HCT116 (cell line): ENCODE results near the gene PROX1. TPM values are rescaled to one million over a fixed set of nuclear protein-coding genes. Genes with fewer than 3 reads are reported as not detected.

Source experiments
- ATAC-seq: fragments of 200-7000 bp; cut with Tn5 transposase; 2 replicates; pipeline ENCODE4 v1.9.1; 2020; ENCODE audit warnings: mild to moderate bottlenecking, moderate library complexity
- BruUV-seq: library from RNA; stranded (reverse); fragments of 400-500 nt; replicated peaks from 2 replicates; lab custom pipeline; 2021; lab: Mats Ljungman, UMichigan
- CTCF ChIA-PET: fragments of 300-600 bp; sonication (Branson Sonifier 250); formaldehyde crosslinking; loops from one replicate; lab custom pipeline; 2021; ENCODE audit warnings: antibody characterized with exemption; lab: Charles Lee
- POLR2A ChIA-PET: fragments of 300-600, 350-600 bp; sonication (Branson Sonifier 250); formaldehyde crosslinking; loops from one replicate; lab custom pipeline; 2021; ENCODE audit warnings: antibody characterized with exemption; lab: Charles Lee
- RAD21 ChIA-PET, 2 experiments: fragments of 300-600 bp; sonication (Branson Sonifier 250); formaldehyde crosslinking; loops; one replicate each; lab custom pipeline; 2023; ENCODE audit warnings: low total read pairs in 2 of 2; ENCODE audit not compliant: uncharacterized antibody in 2 of 2, unreplicated experiment in 2 of 2, low non-redundant PET in 1 of 2; lab: Charles Lee
- DNase-seq: peaks from one replicate; pipeline ENCODE4 v3.0.0-alpha.2; 2010; ENCODE audit warnings: low read depth, low spot score
- H2AFZ ChIP-seq: fragments of 200-600 bp; shearing (Covaris generic), sonication (generic); 2 replicates; pipeline ENCODE4 v1.6.1; 2017; ENCODE audit warnings: low read depth, mixed run types, mixed read lengths, antibody characterized with exemption, low read length; ENCODE audit not compliant: poor library complexity, severe bottlenecking
- H3K27ac ChIP-seq: 2 replicates; pipeline ENCODE4 v1.5.1; 2012; ENCODE audit warnings: low read depth, low read length
- H3K27me3 ChIP-seq: fragments of 200-600 bp; sonication (generic); 2 replicates; pipeline ENCODE4 v1.6.1; 2016; ENCODE audit warnings: mixed run types, low read length, mixed read lengths; ENCODE audit not compliant: insufficient read depth
- H3K36me3 ChIP-seq, 2 experiments: fragments of 200-500 bp in 1 of 2; fragments of 200-600 bp in 1 of 2; sonication (Bioruptor generic) in 1 of 2; sonication (generic) in 1 of 2; 2 replicates each; pipeline versions ENCODE4 v1.5.1 to v1.6.1; 2014 to 2016; ENCODE audit warnings: low read length in 2 of 2, inconsistent platforms in 1 of 2, mixed read lengths in 1 of 2, mixed run types in 1 of 2; ENCODE audit not compliant: insufficient read depth in 2 of 2, control insufficient read depth in 1 of 2
- H3K4me1 ChIP-seq, 2 experiments: fragments of 200-600 bp in 1 of 2; sonication (generic) in 1 of 2; 2 replicates each; pipeline versions ENCODE4 v1.5.1 to v1.6.1; 2012 to 2017; ENCODE audit warnings: low read length in 2 of 2, inconsistent platforms in 1 of 2, mild to moderate bottlenecking in 1 of 2, mixed read lengths in 1 of 2, mixed run types in 1 of 2, moderate library complexity in 1 of 2; ENCODE audit not compliant: insufficient read depth in 2 of 2, control insufficient read depth in 1 of 2
- H3K4me2 ChIP-seq: fragments of 200-600 bp; sonication (generic); 2 replicates; pipeline ENCODE4 v1.6.1; 2017; ENCODE audit warnings: mixed run types, low read length, mixed read lengths
- H3K4me3 ChIP-seq, 2 experiments: fragments of 200-600 bp in 1 of 2; sonication (generic) in 1 of 2; replicated peaks in 1 of 2; 2 replicates each; pipeline ENCODE4 v1.5.1; 2011 to 2016; ENCODE audit warnings: low read length in 2 of 2, control low read depth in 1 of 2, low read depth in 1 of 2, mild to moderate bottlenecking in 1 of 2, mixed read lengths in 1 of 2, mixed run types in 1 of 2
- H3K79me2 ChIP-seq: fragments of 200-600 bp; sonication (generic); 2 replicates; pipeline ENCODE4 v1.6.1; 2017; ENCODE audit warnings: mild to moderate bottlenecking, mixed run types, low read length, moderate library complexity, mixed read lengths; ENCODE audit not compliant: insufficient read depth
- H3K9ac ChIP-seq: fragments of 200-600 bp; sonication (generic); 2 replicates; pipeline ENCODE4 v1.6.1; 2016; ENCODE audit warnings: low read length, mixed read lengths
- H3K9me2 ChIP-seq: fragments of 200-600 bp; sonication (generic), shearing (Covaris generic); 2 replicates; pipeline ENCODE4 v1.6.1; 2017; ENCODE audit warnings: mixed run types, mild to moderate bottlenecking, moderate library complexity; ENCODE audit not compliant: insufficient read depth
- H3K9me3 ChIP-seq, 2 experiments: fragments of 200-500 bp in 1 of 2; fragments of 200-600 bp in 1 of 2; sonication (Bioruptor generic) in 1 of 2; sonication (generic) in 1 of 2; 2 replicates each; pipeline ENCODE4 v1.6.1; 2014 to 2017; ENCODE audit warnings: low read length in 2 of 2, mixed read lengths in 2 of 2, inconsistent platforms in 1 of 2, low read depth in 1 of 2, mild to moderate bottlenecking in 1 of 2, mixed run types in 1 of 2, moderate library complexity in 1 of 2; ENCODE audit not compliant: control insufficient read depth in 1 of 2, insufficient read depth in 1 of 2
- H4K20me1 ChIP-seq: fragments of 200-600 bp; sonication (generic), shearing (Covaris generic); 2 replicates; pipeline ENCODE4 v1.6.1; 2017; ENCODE audit warnings: mixed run types, mild to moderate bottlenecking, moderate library complexity; ENCODE audit not compliant: insufficient read depth
- CBX3 ChIP-seq: IDR thresholded peaks from 2 replicates; pipeline ENCODE4 v1.6.1; 2012; ENCODE audit warnings: low read depth
- CEBPB ChIP-seq: IDR thresholded peaks from 2 replicates; pipeline ENCODE4 v1.6.1; 2012; ENCODE audit warnings: low read depth
- EGR1 ChIP-seq: IDR thresholded peaks from 2 replicates; pipeline ENCODE4 v1.6.1; 2012; ENCODE audit warnings: low read depth
- EZH2 ChIP-seq: fragments of 200-600 bp; sonication (generic); IDR thresholded peaks from 2 replicates; pipeline ENCODE4 v1.6.1; 2017; ENCODE audit warnings: antibody characterized with exemption, mixed run types
- EZH2phosphoT487 ChIP-seq: fragments of 200-600 bp; IDR thresholded peaks from 2 replicates; pipeline ENCODE4 v1.6.1; 2018; ENCODE audit warnings: antibody characterized with exemption, borderline replicate concordance
- POLR2AphosphoS5 ChIP-seq: IDR thresholded peaks from 2 replicates; pipeline ENCODE4 v1.6.1; 2011; ENCODE audit warnings: mild to moderate bottlenecking, low read depth, low read length, moderate library complexity
- RAD21 ChIP-seq: IDR thresholded peaks from 2 replicates; pipeline ENCODE4 v1.6.1; 2012; ENCODE audit warnings: low read depth, mild to moderate bottlenecking
- SIN3A ChIP-seq: IDR thresholded peaks from 2 replicates; pipeline ENCODE4 v1.6.1; 2012; ENCODE audit warnings: low read depth
- SRF ChIP-seq: IDR thresholded peaks from 2 replicates; pipeline ENCODE4 v1.6.1; 2012; ENCODE audit warnings: low read depth
- TCF7L2 ChIP-seq: IDR thresholded peaks from 2 replicates; pipeline ENCODE4 v1.7.0; 2011; ENCODE audit warnings: borderline replicate concordance, inconsistent platforms; ENCODE audit not compliant: insufficient read depth, insufficient read length; ENCODE audit errors: extremely low read depth
- YY1 ChIP-seq: IDR thresholded peaks from 2 replicates; pipeline ENCODE4 v1.6.1; 2011; ENCODE audit warnings: low read length, low read depth, moderate library complexity, mild to moderate bottlenecking; ENCODE audit not compliant: insufficient replicate concordance; ENCODE audit errors: extremely low read depth
- ZFX ChIP-seq: fragments of 450-650 bp; IDR thresholded peaks from 2 replicates; pipeline ENCODE4 v1.6.1; 2017
- ZNF274 ChIP-seq: fragments of 200-500 bp; sonication (Bioruptor generic); IDR thresholded peaks from 2 replicates; pipeline ENCODE4 v1.6.1; 2014; ENCODE audit warnings: mild to moderate bottlenecking, low read depth, low read length, inconsistent platforms
- intact Hi-C: fragments of 100-400 bp; cut with micrococcal nuclease; formaldehyde crosslinking; loops from 2 replicates; pipeline ENCODE4 v1.10.0; 2022
- total RNA-seq: library from RNA; stranded (reverse); gene quantifications from one replicate; pipeline ENCODE4 v1.2.1, GENCODE V29; 2021; ENCODE audit not compliant: unreplicated experiment
- TF ChIP-seq, protein P1 (sequence below), 3 experiments: fragments of 200-600 bp in 1 of 3; sonication (generic) in 1 of 3; IDR thresholded peaks in 2 of 3; conservative IDR thresholded peaks in 1 of 3; 2 replicates each; pipeline ENCODE4 v1.5.1; 2012 to 2017; ENCODE audit warnings: low read depth in 2 of 3, low read length in 2 of 3, antibody characterized with exemption in 1 of 3, borderline replicate concordance in 1 of 3, control low read depth in 1 of 3, mild to moderate bottlenecking in 1 of 3, mixed read lengths in 1 of 3, mixed run types in 1 of 3, moderate library complexity in 1 of 3; ENCODE audit not compliant: insufficient read depth in 1 of 3
- TF ChIP-seq, protein P2 (sequence below): IDR thresholded peaks from 2 replicates; pipeline ENCODE4 v1.6.1; 2012
- TF ChIP-seq, protein P3 (sequence below): IDR thresholded peaks from 2 replicates; pipeline ENCODE4 v1.6.1; 2012; ENCODE audit warnings: low read depth
- TF ChIP-seq, protein P4 (sequence below): IDR thresholded peaks from 2 replicates; pipeline ENCODE4 v1.6.1; 2012
- TF ChIP-seq, protein P5 (sequence below): IDR thresholded peaks from 2 replicates; pipeline ENCODE4 v1.6.1; 2011; ENCODE audit warnings: mild to moderate bottlenecking, low read length, moderate library complexity; ENCODE audit not compliant: insufficient replicate concordance; ENCODE audit errors: extremely low read depth

PROX1 gene
- total RNA-seq, 1 experiment from 2014 or later = 0.22 TPM

DNA sequence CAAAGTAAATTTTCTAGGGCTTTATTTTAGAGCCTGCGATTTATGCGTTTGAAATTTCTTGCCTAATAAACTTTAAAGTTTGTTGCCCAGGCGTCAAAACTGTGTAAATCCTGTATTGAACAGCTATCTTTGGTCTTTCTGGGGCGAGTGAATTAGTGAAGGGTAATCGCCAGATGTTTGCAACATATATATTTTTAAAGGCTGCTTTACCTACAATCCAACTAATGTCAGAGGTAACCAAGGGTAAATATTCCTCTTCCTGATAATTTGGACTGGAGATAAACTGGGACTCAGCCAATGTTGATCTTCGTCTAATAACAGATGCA, 885 bp upstream of the PROX1 start (continued):
- TF ChIP-seq, protein P1, sequence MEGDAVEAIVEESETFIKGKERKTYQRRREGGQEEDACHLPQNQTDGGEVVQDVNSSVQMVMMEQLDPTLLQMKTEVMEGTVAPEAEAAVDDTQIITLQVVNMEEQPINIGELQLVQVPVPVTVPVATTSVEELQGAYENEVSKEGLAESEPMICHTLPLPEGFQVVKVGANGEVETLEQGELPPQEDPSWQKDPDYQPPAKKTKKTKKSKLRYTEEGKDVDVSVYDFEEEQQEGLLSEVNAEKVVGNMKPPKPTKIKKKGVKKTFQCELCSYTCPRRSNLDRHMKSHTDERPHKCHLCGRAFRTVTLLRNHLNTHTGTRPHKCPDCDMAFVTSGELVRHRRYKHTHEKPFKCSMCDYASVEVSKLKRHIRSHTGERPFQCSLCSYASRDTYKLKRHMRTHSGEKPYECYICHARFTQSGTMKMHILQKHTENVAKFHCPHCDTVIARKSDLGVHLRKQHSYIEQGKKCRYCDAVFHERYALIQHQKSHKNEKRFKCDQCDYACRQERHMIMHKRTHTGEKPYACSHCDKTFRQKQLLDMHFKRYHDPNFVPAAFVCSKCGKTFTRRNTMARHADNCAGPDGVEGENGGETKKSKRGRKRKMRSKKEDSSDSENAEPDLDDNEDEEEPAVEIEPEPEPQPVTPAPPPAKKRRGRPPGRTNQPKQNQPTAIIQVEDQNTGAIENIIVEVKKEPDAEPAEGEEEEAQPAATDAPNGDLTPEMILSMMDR (IDR thresholded peaks at IDR 0.05 in 2 of 3, conservative IDR thresholded peaks at IDR 0.05 in 1 of 3; ENCODE audit: borderline replicate concordance in 1 of 3, insufficient read depth in 1 of 3, low read depth in 2 of 3, low read length in 2 of 3) = no peak
- TF ChIP-seq EZH2phosphoT487 = no peak

DNA sequence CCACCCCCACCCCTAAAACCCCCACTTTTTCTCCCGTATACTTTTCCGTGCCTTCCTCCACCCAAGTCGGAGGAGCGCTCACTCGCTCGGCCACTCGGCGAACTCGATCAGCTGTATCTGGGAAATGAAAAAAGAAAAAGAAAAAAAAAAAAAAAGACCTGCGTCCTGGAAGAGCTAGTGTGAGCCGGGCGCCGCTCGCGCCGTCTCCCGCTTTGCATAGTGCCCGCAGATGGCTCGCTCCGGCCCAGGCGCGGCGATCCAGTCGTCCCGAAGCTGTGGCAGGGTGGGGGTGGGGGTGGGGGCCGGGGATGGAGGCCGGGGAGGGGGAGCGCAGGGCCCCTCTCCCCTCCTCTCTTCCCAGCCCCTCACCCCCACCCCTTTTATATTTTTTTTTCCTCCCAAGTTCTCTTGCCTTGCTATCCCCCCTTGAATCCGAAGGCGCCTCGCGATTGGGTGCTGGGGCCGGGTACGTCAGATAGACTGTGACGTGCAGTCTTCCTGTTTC, 299 bp upstream of the PROX1 start:
- no peak for TF ChIP-seq SRF
- no peak for TF ChIP-seq EGR1
- TF ChIP-seq, protein P2, sequence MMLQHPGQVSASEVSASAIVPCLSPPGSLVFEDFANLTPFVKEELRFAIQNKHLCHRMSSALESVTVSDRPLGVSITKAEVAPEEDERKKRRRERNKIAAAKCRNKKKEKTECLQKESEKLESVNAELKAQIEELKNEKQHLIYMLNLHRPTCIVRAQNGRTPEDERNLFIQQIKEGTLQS = no peak
- TF ChIP-seq YY1 = no peak
- TF ChIP-seq EZH2 = no peak
- TF ChIP-seq, protein P3, sequence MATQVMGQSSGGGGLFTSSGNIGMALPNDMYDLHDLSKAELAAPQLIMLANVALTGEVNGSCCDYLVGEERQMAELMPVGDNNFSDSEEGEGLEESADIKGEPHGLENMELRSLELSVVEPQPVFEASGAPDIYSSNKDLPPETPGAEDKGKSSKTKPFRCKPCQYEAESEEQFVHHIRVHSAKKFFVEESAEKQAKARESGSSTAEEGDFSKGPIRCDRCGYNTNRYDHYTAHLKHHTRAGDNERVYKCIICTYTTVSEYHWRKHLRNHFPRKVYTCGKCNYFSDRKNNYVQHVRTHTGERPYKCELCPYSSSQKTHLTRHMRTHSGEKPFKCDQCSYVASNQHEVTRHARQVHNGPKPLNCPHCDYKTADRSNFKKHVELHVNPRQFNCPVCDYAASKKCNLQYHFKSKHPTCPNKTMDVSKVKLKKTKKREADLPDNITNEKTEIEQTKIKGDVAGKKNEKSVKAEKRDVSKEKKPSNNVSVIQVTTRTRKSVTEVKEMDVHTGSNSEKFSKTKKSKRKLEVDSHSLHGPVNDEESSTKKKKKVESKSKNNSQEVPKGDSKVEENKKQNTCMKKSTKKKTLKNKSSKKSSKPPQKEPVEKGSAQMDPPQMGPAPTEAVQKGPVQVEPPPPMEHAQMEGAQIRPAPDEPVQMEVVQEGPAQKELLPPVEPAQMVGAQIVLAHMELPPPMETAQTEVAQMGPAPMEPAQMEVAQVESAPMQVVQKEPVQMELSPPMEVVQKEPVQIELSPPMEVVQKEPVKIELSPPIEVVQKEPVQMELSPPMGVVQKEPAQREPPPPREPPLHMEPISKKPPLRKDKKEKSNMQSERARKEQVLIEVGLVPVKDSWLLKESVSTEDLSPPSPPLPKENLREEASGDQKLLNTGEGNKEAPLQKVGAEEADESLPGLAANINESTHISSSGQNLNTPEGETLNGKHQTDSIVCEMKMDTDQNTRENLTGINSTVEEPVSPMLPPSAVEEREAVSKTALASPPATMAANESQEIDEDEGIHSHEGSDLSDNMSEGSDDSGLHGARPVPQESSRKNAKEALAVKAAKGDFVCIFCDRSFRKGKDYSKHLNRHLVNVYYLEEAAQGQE = no peak
- TF ChIP-seq ZNF274 = no peak
- TF ChIP-seq POLR2AphosphoS5 = no peak
- TF ChIP-seq RAD21 = no peak
- no peak for TF ChIP-seq TCF7L2
- TF ChIP-seq, protein P4, sequence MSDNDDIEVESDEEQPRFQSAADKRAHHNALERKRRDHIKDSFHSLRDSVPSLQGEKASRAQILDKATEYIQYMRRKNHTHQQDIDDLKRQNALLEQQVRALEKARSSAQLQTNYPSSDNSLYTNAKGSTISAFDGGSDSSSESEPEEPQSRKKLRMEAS = no peak
- no peak for TF ChIP-seq SIN3A
- no peak for TF ChIP-seq CEBPB
- TF ChIP-seq CBX3 = no peak
- TF ChIP-seq ZFX = no peak
- TF ChIP-seq, protein P5, sequence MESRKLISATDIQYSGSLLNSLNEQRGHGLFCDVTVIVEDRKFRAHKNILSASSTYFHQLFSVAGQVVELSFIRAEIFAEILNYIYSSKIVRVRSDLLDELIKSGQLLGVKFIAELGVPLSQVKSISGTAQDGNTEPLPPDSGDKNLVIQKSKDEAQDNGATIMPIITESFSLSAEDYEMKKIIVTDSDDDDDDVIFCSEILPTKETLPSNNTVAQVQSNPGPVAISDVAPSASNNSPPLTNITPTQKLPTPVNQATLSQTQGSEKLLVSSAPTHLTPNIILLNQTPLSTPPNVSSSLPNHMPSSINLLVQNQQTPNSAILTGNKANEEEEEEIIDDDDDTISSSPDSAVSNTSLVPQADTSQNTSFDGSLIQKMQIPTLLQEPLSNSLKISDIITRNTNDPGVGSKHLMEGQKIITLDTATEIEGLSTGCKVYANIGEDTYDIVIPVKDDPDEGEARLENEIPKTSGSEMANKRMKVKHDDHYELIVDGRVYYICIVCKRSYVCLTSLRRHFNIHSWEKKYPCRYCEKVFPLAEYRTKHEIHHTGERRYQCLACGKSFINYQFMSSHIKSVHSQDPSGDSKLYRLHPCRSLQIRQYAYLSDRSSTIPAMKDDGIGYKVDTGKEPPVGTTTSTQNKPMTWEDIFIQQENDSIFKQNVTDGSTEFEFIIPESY = no peak
- H3K4me2 ChIP-seq = no peak overlapping the region
- 0 out of 2 replicates have a peak, but pooled peaks cover 3% of the 10 kb centered on the region for H3K27me3 ChIP-seq
- POLR2A ChIA-PET = no interaction called here
- intact Hi-C loops = no loop called here
- ATAC-seq (no peak), DNase-seq (no peak)
- H3K36me3 ChIP-seq = no peaks in the 10 kb centered on the region
- RAD21 ChIA-PET = no interaction called here
- no peak overlapping the region for H2AFZ ChIP-seq
- CTCF ChIA-PET = no interaction called here
- H3K79me2 ChIP-seq = no peaks in the 10 kb centered on the region
- no peaks in the 10 kb centered on the region for H3K4me1 ChIP-seq
- H3K9me3 ChIP-seq = no peaks in the 10 kb centered on the region
- no peak overlapping the region for H3K4me3 ChIP-seq
- no peaks in the 10 kb centered on the region for H3K9me2 ChIP-seq
- no TSS peak for BruUV-seq
- H4K20me1 ChIP-seq = no peaks in the 10 kb centered on the region
- H3K9ac ChIP-seq = no peak overlapping the region
- H3K27ac ChIP-seq = no peak overlapping the region
